Smooth muscle cell (in vitro differentiated cells): ENCODE measurements around the gene IL1RAP. TPM values are rescaled to one million over a fixed set of nuclear protein-coding genes. Genes with fewer than 3 reads are reported as not detected.

Experiments used
- DNase-seq: peaks from one replicate; lab custom pipeline; 2025; ENCODE audit not compliant: unreplicated experiment; lab: John Stamatoyannopoulos, UW
- H2AFZ ChIP-seq: fragments of 200-600 bp; sonication (generic); 2 replicates; pipeline ENCODE4 v1.6.0; 2016; ENCODE audit warnings: antibody characterized with exemption, low read depth, mild to moderate bottlenecking
- H3F3A ChIP-seq: fragments of 200-600 bp; sonication (generic); 2 replicates; pipeline ENCODE4 v1.6.0; 2017; ENCODE audit warnings: antibody characterized with exemption, low read depth
- H3K27ac ChIP-seq: fragments of 200-600 bp; sonication (generic); 2 replicates; pipeline ENCODE4 v1.5.1; 2016; ENCODE audit warnings: low read depth, mild to moderate bottlenecking
- H3K27me3 ChIP-seq: fragments of 200-600 bp; sonication (generic); 2 replicates; pipeline ENCODE4 v1.6.1; 2016; ENCODE audit warnings: low read depth, mild to moderate bottlenecking
- H3K36me3 ChIP-seq: fragments of 200-600 bp; sonication (generic); 2 replicates; pipeline ENCODE4 v1.5.1; 2016; ENCODE audit warnings: low read depth
- H3K4me1 ChIP-seq: fragments of 200-600 bp; sonication (generic); 2 replicates; pipeline ENCODE4 v1.5.1; 2016; ENCODE audit warnings: low read depth
- H3K4me2 ChIP-seq: fragments of 200-600 bp; sonication (generic); 2 replicates; pipeline ENCODE4 v1.6.0; 2016; ENCODE audit warnings: mild to moderate bottlenecking
- H3K4me3 ChIP-seq: fragments of 200-600 bp; sonication (generic); 2 replicates; pipeline ENCODE4 v1.5.1; 2016; ENCODE audit warnings: mild to moderate bottlenecking
- H3K79me2 ChIP-seq: fragments of 200-600 bp; sonication (generic); 2 replicates; pipeline ENCODE4 v1.6.0; 2016; ENCODE audit warnings: low read depth, mild to moderate bottlenecking
- H3K9ac ChIP-seq: fragments of 200-600 bp; sonication (generic); 2 replicates; pipeline ENCODE4 v1.6.0; 2016; ENCODE audit warnings: low read depth
- H3K9me3 ChIP-seq: fragments of 200-600 bp; sonication (generic); replicated peaks from 2 replicates; pipeline ENCODE4 v1.5.1; 2016; ENCODE audit warnings: low read depth
- H4K20me1 ChIP-seq: fragments of 200-600 bp; sonication (generic); 2 replicates; pipeline ENCODE4 v1.6.0; 2016; ENCODE audit warnings: low read depth
- WGBS: methylation state at CpG from one replicate; pipeline ENCODE4 v1.1.7; 2016; ENCODE audit warnings: low lambda C conversion rate; 5-methylcytosine and 5-hydroxymethylcytosine counted together
- polyA plus RNA-seq: library from polyadenylated mRNA; unstranded; fragments of >200 nt; fragmentation: Nextera tagmentation; extraction: Ambion mirVana; gene quantifications from 2 replicates; pipeline ENCODE4 v1.2.1, GENCODE V29; 2016
- total RNA-seq: library from RNA; depleted of rRNA; stranded (reverse); fragments of >200 nt; gene quantifications from 2 replicates; pipeline ENCODE4 v1.2.3, GENCODE V29; 2014
- TF ChIP-seq, protein P1 (sequence below): fragments of 200-600 bp; sonication (generic); IDR thresholded peaks from 2 replicates; pipeline ENCODE4 v1.5.1; 2017; ENCODE audit warnings: borderline replicate concordance, mild to moderate bottlenecking, antibody characterized with exemption; ENCODE audit not compliant: insufficient read depth, poor library complexity, severe bottlenecking

IL1RAP gene
- total and polyA plus RNA-seq, 2 experiments from 2014 or later = 13.5 to 49.1 TPM

DNA sequence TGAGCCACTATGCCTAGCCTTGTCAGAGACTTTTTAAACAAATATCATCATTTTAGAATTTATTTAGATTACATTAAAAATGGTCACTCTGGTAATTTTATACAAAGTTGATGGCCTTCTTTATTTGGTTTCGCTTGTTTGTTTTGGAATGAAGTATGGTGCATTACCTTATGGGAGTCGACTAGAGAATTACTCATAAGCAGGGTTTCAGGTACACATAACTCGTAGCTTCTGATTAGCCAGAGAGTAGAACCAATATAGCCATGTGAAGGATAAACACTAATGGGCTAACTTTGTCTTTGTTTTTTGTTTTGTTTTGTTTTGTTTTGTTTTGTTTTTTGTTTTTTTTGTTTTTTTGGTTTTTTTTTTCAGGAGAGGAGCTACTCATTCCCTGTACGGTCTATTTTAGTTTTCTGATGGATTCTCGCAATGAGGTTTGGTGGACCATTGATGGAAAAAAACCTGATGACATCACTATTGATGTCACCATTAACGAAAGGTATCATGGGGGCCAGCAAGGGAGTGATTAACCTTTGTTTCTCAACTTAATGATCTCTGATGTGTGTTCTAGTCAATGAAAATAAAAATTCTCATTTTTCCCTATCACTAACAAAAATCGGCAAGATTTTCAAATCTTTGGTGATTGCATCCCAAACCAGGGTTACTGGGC is 113.2 kb downstream of the IL1RAP start:
- H3K27me3 ChIP-seq = no peaks in the 10 kb centered on the region
- no peak overlapping the region for H3K27ac ChIP-seq
- H4K20me1 ChIP-seq = no peaks in the 10 kb centered on the region
- no peaks in the 10 kb centered on the region for H3K36me3 ChIP-seq
- no peaks in the 10 kb centered on the region for H3K9me3 ChIP-seq
- no peaks in the 10 kb centered on the region for H3F3A ChIP-seq
- TF ChIP-seq, protein P1, sequence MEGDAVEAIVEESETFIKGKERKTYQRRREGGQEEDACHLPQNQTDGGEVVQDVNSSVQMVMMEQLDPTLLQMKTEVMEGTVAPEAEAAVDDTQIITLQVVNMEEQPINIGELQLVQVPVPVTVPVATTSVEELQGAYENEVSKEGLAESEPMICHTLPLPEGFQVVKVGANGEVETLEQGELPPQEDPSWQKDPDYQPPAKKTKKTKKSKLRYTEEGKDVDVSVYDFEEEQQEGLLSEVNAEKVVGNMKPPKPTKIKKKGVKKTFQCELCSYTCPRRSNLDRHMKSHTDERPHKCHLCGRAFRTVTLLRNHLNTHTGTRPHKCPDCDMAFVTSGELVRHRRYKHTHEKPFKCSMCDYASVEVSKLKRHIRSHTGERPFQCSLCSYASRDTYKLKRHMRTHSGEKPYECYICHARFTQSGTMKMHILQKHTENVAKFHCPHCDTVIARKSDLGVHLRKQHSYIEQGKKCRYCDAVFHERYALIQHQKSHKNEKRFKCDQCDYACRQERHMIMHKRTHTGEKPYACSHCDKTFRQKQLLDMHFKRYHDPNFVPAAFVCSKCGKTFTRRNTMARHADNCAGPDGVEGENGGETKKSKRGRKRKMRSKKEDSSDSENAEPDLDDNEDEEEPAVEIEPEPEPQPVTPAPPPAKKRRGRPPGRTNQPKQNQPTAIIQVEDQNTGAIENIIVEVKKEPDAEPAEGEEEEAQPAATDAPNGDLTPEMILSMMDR = no peak
- no peaks in the 10 kb centered on the region for H3K4me1 ChIP-seq
- H3K4me2 ChIP-seq = no peak overlapping the region
- no peak overlapping the region for H3K9ac ChIP-seq
- H3K4me3 ChIP-seq = no peak overlapping the region
- H3K79me2 ChIP-seq = no peaks in the 10 kb centered on the region
- 82% methylated on average over 7 of the region's 7 CpGs for WGBS
- no peak overlapping the region for H2AFZ ChIP-seq
- DNase-seq = no peak

DNA sequence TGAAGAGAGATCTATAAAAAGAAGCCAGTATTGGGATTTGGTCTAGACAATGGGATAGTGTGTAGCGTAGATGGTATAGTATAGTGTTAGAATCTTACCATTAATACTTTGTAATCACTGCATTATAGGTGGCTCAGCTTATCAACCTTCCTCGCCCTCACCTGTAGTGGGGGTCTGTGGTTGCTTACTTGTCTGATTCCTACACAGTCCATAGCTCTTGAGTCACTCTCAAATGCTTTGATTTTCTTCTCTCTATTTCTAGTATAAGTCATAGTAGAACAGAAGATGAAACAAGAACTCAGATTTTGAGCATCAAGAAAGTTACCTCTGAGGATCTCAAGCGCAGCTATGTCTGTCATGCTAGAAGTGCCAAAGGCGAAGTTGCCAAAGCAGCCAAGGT is 115.2 kb downstream of the IL1RAP start:
- DNase-seq = no peak
- H3K4me1 ChIP-seq = no peaks in the 10 kb centered on the region
- no peaks in the 10 kb centered on the region for H3K36me3 ChIP-seq
- H3K4me3 ChIP-seq = no peak overlapping the region
- no peaks in the 10 kb centered on the region for H3K9me3 ChIP-seq
- TF ChIP-seq, protein P1 = no peak
- H3K79me2 ChIP-seq = no peaks in the 10 kb centered on the region
- H2AFZ ChIP-seq = no peak overlapping the region
- H3K4me2 ChIP-seq = no peak overlapping the region
- WGBS = over 99% methylated on average over 4 of the region's 4 CpGs
- H4K20me1 ChIP-seq = no peaks in the 10 kb centered on the region
- H3F3A ChIP-seq = no peaks in the 10 kb centered on the region
- H3K9ac ChIP-seq = no peak overlapping the region
- H3K27me3 ChIP-seq = no peaks in the 10 kb centered on the region
- no peak overlapping the region for H3K27ac ChIP-seq

DNA sequence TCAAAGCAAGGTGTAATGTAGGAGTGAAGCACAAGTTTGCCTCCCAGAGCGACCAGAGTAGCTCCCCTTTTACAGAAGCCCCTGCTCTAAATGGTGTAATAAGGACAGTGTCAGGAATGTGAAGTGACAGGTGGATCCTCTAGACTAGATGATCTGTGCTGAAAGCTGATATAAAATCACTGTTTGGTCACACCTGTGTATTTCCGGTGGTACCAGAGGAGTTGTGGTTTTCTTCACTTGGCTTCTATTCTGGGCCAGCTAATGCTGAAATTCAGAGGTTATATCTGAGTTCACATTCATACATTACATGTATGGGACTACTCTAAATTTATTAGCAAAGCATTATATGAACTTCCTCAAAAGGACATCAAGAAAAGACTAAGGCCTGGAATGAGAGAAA is 117.4 kb downstream of the IL1RAP start:
- WGBS = 93% methylated on average over 2 of the region's 2 CpGs
- no peak for DNase-seq
- no peak overlapping the region for H3K27ac ChIP-seq
- H3K27me3 ChIP-seq = no peaks in the 10 kb centered on the region
- no peaks in the 10 kb centered on the region for H3K79me2 ChIP-seq
- no peak overlapping the region for H3K9ac ChIP-seq
- TF ChIP-seq, protein P1 = no peak
- H3K4me2 ChIP-seq = no peak overlapping the region
- H3K9me3 ChIP-seq = no peaks in the 10 kb centered on the region
- H3F3A ChIP-seq = no peaks in the 10 kb centered on the region
- no peaks in the 10 kb centered on the region for H4K20me1 ChIP-seq
- no peaks in the 10 kb centered on the region for H3K36me3 ChIP-seq
- H3K4me3 ChIP-seq = no peak overlapping the region
- no peak overlapping the region for H2AFZ ChIP-seq
- H3K4me1 ChIP-seq = no peaks in the 10 kb centered on the region

DNA sequence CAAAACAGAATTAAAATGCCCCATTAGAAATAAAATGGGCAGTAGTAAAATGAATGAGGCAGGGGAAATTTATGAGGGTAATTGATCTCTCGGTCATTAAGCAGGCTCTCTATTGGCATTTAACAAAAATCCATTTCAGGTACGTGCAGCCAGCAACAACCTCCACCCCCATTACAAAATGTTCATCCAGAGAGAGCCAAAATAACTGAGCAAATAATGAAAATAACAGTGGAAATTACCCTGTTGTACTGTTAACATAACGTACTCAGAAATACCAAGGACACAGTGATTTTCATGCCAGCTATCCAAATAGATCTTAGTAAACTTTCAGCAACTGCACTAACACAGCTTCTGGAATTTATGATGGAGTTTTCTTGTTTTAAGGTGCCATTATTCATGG is 127.7 kb downstream of the IL1RAP start:
- Histone ChIP-seq H3K36me3 (no peaks in the 10 kb centered on the region), H3F3A (no peaks in the 10 kb centered on the region), H3K4me3 (no peak overlapping the region), H3K79me2 (no peaks in the 10 kb centered on the region), H3K9me3 (no peaks in the 10 kb centered on the region), H3K4me2 (no peak overlapping the region), H3K27me3 (no peaks in the 10 kb centered on the region), H2AFZ (no peak overlapping the region), H3K4me1 (no peaks in the 10 kb centered on the region), H3K9ac (no peak overlapping the region), H3K27ac (no peak overlapping the region), H4K20me1 (no peaks in the 10 kb centered on the region)
- WGBS = 94% methylated on average over 3 of the region's 3 CpGs
- TF ChIP-seq, protein P1 = no peak
- DNase-seq = no peak
